Effector CD8-positive, alpha-beta T cell (primary cell): Measurements from ENCODE around the gene HSPH1.

Experiments
- DNase-seq: peaks from one replicate; lab custom pipeline; 2025; lab: John Stamatoyannopoulos, UW

Gene HSPH1

GRCh38 chr13:31096654-31097302 is 64.9 kb downstream of the HSPH1 start:
- DNase-seq = no peak

GRCh38 chr13:31094331-31095015 is 67.2 kb downstream of the HSPH1 start:
- DNase-seq = no peak

GRCh38 chr13:31093145-31093885 is 68.4 kb downstream of the HSPH1 start:
- no peak for DNase-seq

DNA sequence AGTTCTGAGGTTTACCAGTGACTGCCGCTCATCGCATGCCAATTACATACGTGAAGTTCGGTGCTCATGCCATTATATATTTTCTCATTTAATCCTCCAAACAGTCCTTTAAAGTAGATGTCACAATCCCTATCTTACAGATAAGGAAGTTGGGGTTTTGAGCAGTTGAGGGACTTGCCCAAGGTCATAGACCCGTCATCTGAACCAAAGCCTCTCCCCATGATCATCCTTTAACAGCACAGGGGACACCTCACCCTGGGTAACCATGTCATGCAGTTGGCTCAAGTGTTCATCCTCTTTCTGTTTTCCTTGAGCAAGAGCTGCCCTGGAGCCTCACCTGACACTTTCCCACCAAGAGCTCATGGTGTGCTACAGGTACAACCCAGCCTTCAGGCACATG is 69.1 kb downstream of the HSPH1 start:
- no peak for DNase-seq

DNA sequence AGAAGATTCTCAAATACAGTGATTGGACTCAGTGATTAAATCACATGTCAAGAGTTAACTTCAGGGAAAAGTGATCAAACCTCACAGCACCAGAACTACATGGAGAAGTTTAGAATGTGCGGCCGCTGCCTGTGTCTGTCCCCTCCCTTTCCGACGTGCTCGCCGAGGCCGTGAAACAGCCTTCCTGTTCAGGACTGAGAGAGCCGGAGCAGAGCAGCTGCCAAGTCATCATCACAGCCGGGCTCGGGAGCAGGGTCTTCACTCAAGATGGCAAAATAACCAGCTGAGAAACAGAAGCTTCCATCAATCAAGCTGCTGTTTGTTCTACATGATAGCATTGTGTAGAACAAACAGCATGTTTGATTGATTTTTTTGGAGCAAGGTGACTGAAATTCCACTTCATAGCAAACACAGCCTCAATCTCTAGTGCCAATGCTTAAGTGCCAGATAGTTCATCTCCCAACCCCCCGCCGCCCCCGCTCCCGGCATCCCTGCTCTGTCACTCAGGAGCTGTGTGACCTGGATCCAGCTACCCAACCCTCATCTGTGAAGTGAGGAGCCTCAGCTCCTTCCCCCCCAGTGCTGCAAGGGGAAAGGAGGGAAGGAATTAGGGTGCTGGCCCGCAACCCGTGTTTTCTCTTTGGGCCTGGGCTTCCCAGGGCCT is 70.6 kb downstream of the HSPH1 start:
- DNase-seq = no peak

DNA sequence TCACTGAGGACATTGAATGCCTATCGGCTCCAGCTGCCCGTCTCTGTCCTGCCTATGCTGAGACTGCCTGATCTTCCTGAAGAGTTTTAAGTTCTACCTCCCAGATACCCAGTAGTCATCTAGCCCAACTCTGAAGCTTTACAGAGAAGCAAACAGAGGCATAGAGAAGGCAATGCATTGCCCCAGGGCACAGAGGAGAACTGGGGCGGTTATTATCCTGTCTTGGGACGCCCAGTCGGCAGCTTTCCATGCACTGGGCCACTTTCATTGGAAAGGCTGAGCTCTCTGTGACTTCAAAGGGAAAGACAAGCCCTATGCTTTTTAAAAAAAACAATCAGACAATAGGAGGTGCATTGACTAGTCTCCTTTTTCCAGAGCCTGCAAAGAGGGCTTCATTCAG is 71.6 kb downstream of the HSPH1 start:
- DNase-seq = no peak

DNA sequence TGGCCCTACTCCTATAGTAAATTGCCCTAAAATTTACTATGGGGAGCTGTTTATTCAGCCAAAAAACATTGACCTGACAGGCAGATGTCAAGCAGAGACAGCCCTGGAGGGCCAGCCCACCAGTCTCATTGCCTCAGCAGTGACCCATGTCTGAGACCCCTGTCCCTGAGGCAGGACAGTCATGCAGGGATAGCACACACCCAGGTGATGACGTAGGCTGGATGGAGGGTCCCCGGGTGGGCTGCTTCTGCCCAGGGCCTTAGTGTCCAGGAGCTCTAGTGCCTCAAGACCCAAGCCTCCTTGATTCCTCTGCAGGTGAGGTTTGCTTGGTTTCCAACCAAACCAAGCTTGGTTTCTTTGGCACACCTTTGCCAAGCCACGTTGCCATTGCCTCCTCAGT is 72.1 kb downstream of the HSPH1 start:
- no peak for DNase-seq

DNA sequence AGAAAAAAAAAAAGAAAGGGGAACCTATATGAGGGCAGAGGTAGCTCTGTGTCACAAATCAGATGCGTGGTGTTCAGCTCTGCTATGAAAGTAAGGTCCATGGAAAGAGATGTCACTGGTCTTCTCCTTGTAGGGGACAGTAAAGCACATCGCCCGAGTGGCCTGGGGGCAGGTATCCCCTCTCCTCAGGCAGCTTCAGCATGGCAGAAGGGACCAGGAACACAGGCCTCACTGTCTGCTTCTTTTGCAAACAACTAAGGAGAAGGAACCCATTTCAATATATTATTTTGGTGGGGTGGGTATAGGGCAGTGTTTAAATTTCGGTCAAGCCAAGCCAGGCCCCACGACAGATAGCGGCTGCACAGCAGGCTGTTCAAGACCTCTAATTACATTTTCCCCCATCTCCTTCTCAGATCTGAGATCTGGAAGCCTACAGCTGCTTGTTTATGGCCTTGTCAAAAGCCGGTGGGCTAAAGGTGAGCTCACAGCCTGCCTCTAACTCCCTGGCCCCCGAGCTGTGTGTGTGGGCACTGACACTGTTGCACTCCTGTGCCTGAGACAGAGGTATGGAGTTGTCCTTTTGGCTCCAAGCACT is 72.8 kb downstream of the HSPH1 start:
- no peak for DNase-seq
